WTC11 (cell line): ENCODE measurements around the gene C1orf232. TPM values are rescaled to one million over a fixed set of nuclear protein-coding genes. Genes with fewer than 3 reads are reported as not detected.

ENCODE experiments used
- ATAC-seq: fragments of 200-7000 bp; cut with Tn5 transposase; 2 replicates; pipeline ENCODE4 v1.10.0; 2021; ENCODE audit warnings: mild to moderate bottlenecking, moderate library complexity
- CTCF ChIA-PET: fragments of 300-600 bp; sonication (Branson Sonifier 250); formaldehyde crosslinking; loops from one replicate; lab custom pipeline; 2021; ENCODE audit warnings: antibody characterized with exemption; lab: Charles Lee
- POLR2A ChIA-PET: fragments of 350-600 bp; sonication (Branson Sonifier 250); formaldehyde crosslinking; loops from one replicate; lab custom pipeline; 2021; ENCODE audit warnings: antibody characterized with exemption; lab: Charles Lee
- DNase-seq: peaks from one replicate; pipeline ENCODE4 v3.0.0; 2021; ENCODE audit warnings: low spot score
- H3K27ac Mint-ChIP-seq: 2 replicates; pipeline ENCODE4 v1.8.0; 2021; ENCODE audit warnings: mixed read lengths
- H3K27me3 Mint-ChIP-seq: 2 replicates; pipeline ENCODE4 v1.8.0; 2021; ENCODE audit warnings: low read depth, mild to moderate bottlenecking, moderate library complexity, mixed read lengths
- H3K36me3 Mint-ChIP-seq: 2 replicates; pipeline ENCODE4 v1.8.0; 2021; ENCODE audit warnings: mixed read lengths
- H3K4me1 Mint-ChIP-seq: 2 replicates; pipeline ENCODE4 v1.8.0; 2022; ENCODE audit warnings: mixed read lengths
- H3K4me3 Mint-ChIP-seq: 2 replicates; pipeline ENCODE4 v1.8.0; 2021; ENCODE audit warnings: mild to moderate bottlenecking, moderate library complexity, mixed read lengths
- H3K9me3 Mint-ChIP-seq: 2 replicates; pipeline ENCODE4 v1.8.0; 2021; ENCODE audit warnings: mixed read lengths
- ARID4B ChIP-seq: sonication (generic); formaldehyde crosslinking; IDR thresholded peaks from 2 replicates; pipeline ENCODE4 v1.8.0; 2023; ENCODE audit warnings: missing genetic modification reagents, mild to moderate bottlenecking, borderline replicate concordance
- ATF1 ChIP-seq: sonication (generic); formaldehyde crosslinking; IDR thresholded peaks from 2 replicates; pipeline ENCODE4 v1.8.1; 2023; ENCODE audit warnings: mild to moderate bottlenecking, moderate library complexity, missing genetic modification reagents
- EMX1 ChIP-seq: fragments of 250-450 bp; sonication (Bioruptor Pico); IDR thresholded peaks from 2 replicates; pipeline ENCODE4 v1.8.0; 2021; ENCODE audit warnings: mild to moderate bottlenecking
- ERG ChIP-seq: fragments of 250-450 bp; sonication (Bioruptor Pico); IDR thresholded peaks from 2 replicates; pipeline ENCODE4 v1.8.0; 2021; ENCODE audit warnings: mild to moderate bottlenecking
- FOXK1 ChIP-seq: sonication (generic); formaldehyde crosslinking; IDR thresholded peaks from 2 replicates; pipeline ENCODE4 v1.8.0; 2022; ENCODE audit warnings: mild to moderate bottlenecking, moderate library complexity, missing genetic modification reagents
- GABPB1 ChIP-seq: sonication (generic); formaldehyde crosslinking; IDR thresholded peaks from 2 replicates; pipeline ENCODE4 v1.8.1; 2023; ENCODE audit warnings: mild to moderate bottlenecking, missing genetic modification reagents
- IRF1 ChIP-seq: sonication (generic); formaldehyde crosslinking; IDR thresholded peaks from 2 replicates; pipeline ENCODE4 v1.8.0; 2023; ENCODE audit warnings: missing genetic modification reagents
- JAZF1 ChIP-seq: fragments of 250-450 bp; sonication (Bioruptor Pico); IDR thresholded peaks from 2 replicates; pipeline ENCODE4 v1.9.0; 2021; ENCODE audit warnings: moderate library complexity, mild to moderate bottlenecking, inconsistent platforms
- MAX ChIP-seq: sonication (generic); formaldehyde crosslinking; IDR thresholded peaks from 2 replicates; pipeline ENCODE4 v1.8.0; 2022; ENCODE audit warnings: mild to moderate bottlenecking, missing genetic modification reagents
- NR3C1 ChIP-seq: sonication (generic); formaldehyde crosslinking; conservative IDR thresholded peaks from 2 replicates; pipeline ENCODE4 v1.8.1; 2023; ENCODE audit warnings: low read depth, mild to moderate bottlenecking, missing genetic modification reagents
- OVOL2 ChIP-seq: fragments of 250-450 bp; sonication (Bioruptor Pico); IDR thresholded peaks from 2 replicates; pipeline ENCODE4 v1.9.0; 2021; ENCODE audit warnings: mild to moderate bottlenecking, borderline replicate concordance
- SMAD3 ChIP-seq: sonication (generic); formaldehyde crosslinking; IDR thresholded peaks from 2 replicates; pipeline ENCODE4 v1.8.0; 2022; ENCODE audit warnings: missing genetic modification reagents, mild to moderate bottlenecking, borderline replicate concordance
- ZNF281 ChIP-seq: sonication (generic); formaldehyde crosslinking; IDR thresholded peaks from 2 replicates; pipeline ENCODE4 v1.8.0; 2023; ENCODE audit warnings: mild to moderate bottlenecking, missing genetic modification reagents
- total RNA-seq: library from RNA; stranded (reverse); gene quantifications from 3 replicates; pipeline ENCODE4 v1.2.3, GENCODE V29; 2021
- TF ChIP-seq, protein P1 (sequence below): sonication (generic); formaldehyde crosslinking; IDR thresholded peaks from 2 replicates; pipeline ENCODE4 v1.8.1; 2022; ENCODE audit warnings: mild to moderate bottlenecking, moderate library complexity, missing genetic modification reagents
- TF ChIP-seq, protein P2 (sequence below): sonication (generic); formaldehyde crosslinking; conservative IDR thresholded peaks from 2 replicates; pipeline ENCODE4 v1.8.1; 2022; ENCODE audit warnings: mild to moderate bottlenecking, missing genetic modification reagents

C1orf232 gene
- total RNA-seq, 1 experiment from 2014 or later = not detected

DNA sequence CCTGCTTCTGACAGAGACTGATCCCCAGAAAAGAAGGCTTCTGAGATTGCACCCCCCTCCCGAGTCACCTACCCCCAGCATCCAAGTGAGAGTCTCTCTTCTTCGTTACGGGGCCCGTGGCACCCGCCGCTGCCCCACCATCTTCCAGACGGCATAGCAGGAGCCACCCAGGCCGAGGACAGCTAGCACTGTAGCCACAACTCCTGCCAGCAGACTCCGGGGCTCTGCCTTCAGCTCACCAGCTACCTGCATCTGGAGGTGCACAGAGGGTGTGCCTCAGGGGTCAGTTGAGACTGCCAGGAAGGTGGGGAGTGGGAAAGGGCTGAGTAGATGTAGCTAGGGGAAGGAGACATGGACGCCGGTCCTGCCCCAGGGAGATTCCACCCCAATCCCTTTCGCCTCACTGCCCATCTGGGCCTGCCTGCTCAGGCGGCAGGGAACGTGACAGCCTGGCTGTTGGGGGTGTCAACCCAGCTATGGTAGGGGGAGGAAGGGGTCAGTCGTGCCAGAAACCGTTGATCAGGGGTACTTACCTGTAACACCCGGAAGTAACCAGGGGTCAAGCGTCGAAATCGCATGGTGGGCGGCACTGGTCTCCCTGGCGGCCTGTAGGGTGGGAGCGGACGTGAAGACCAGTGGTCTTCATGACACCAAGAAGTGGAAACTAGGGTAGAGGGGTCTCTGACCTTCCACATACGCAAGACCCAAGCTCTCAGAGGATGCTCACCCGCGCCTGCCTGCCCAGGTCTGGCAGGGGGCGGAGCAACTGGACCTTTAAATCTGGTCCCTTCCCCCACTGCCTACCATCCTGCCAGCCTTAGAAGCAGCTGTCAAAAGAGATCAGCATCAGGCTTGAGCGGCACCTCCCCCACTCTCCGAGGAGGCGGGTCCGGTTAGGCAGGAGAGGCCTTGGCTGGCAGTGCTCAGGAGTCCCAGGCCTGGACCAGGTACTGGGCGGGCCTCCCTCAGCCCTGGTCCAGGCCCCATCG is 2.6 kb upstream of the C1orf232 start, which contains the start of gene ZNF593OS (continued):
- TF ChIP-seq ZNF281 (CRISPR knock-in tag) = no peak
- TF ChIP-seq JAZF1 (CRISPR knock-in tag) = no peak
- no peak for TF ChIP-seq OVOL2 (CRISPR knock-in tag)
- no peak for TF ChIP-seq GABPB1
- TF ChIP-seq MAX = no peak
- TF ChIP-seq, protein P1, sequence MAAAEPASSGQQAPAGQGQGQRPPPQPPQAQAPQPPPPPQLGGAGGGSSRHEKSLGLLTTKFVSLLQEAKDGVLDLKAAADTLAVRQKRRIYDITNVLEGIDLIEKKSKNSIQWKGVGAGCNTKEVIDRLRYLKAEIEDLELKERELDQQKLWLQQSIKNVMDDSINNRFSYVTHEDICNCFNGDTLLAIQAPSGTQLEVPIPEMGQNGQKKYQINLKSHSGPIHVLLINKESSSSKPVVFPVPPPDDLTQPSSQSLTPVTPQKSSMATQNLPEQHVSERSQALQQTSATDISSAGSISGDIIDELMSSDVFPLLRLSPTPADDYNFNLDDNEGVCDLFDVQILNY (CRISPR knock-in tag) = no peak
- TF ChIP-seq NR3C1 (CRISPR knock-in tag) = no peak
- TF ChIP-seq IRF1 = no peak
- no peak for TF ChIP-seq ATF1 (CRISPR knock-in tag)
- no peak for TF ChIP-seq FOXK1
- TF ChIP-seq, all 79 proteins: peak for 0

- TF ChIP-seq, protein P2, sequence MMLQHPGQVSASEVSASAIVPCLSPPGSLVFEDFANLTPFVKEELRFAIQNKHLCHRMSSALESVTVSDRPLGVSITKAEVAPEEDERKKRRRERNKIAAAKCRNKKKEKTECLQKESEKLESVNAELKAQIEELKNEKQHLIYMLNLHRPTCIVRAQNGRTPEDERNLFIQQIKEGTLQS (CRISPR knock-in tag) = no peak
- TF ChIP-seq EMX1 (no peak), ARID4B (no peak), SMAD3 (CRISPR knock-in tag) (no peak), ERG (CRISPR knock-in tag) (no peak)
- Mint-ChIP-seq H3K4me3 (peak overlapping the region; percentile 85), H3K27ac (no peak overlapping the region), H3K36me3 (no peaks in the 10 kb centered on the region), H3K27me3 (peaks cover 9% of the 10 kb centered on the region), H3K9me3 (no peaks in the 10 kb centered on the region), H3K4me1 (peaks cover 25% of the 10 kb centered on the region)
- POLR2A ChIA-PET = interaction anchor here (1.4 to 1.8 kb wide), 3 partner anchors 14 to 64 kb away, joined by 4 to 9 read pairs (median 7); partner anchors contain the start of genes CATSPER4 and CEP85
- CTCF ChIA-PET = interaction anchor here (0.6 to 4.0 kb wide), 29 partner anchors 8 to 275 kb away, joined by 3 to 61 read pairs (median 7); partner anchors contain the start of genes CATSPER4, CEP85, FAM110D and PDIK1L
- DNase-seq = no peak
- no peak for ATAC-seq
Measured at GRCh38 chr1:26170472-26170821, 1.7 kb upstream of the C1orf232 start.
